KBM-7 (cell line): ENCODE data around the gene NOS3.
A peak's percentile ranks its signal among the peaks of the same experiment; 100 is the strongest.

Source experiments
- DNase-seq: peaks from one replicate; pipeline ENCODE4 v3.0.0-alpha.2; 2015
- in situ Hi-C: fragments of 300-500 bp; cut with MboI; formaldehyde crosslinking; loops from 2 replicates; pipeline ENCODE4 v1.14.3; 2020; ENCODE audit warnings: low sequenced_read_pairs, low pct_unique_long_range_greater_than_20kb, mixed read lengths

The NOS3 gene

DNA sequence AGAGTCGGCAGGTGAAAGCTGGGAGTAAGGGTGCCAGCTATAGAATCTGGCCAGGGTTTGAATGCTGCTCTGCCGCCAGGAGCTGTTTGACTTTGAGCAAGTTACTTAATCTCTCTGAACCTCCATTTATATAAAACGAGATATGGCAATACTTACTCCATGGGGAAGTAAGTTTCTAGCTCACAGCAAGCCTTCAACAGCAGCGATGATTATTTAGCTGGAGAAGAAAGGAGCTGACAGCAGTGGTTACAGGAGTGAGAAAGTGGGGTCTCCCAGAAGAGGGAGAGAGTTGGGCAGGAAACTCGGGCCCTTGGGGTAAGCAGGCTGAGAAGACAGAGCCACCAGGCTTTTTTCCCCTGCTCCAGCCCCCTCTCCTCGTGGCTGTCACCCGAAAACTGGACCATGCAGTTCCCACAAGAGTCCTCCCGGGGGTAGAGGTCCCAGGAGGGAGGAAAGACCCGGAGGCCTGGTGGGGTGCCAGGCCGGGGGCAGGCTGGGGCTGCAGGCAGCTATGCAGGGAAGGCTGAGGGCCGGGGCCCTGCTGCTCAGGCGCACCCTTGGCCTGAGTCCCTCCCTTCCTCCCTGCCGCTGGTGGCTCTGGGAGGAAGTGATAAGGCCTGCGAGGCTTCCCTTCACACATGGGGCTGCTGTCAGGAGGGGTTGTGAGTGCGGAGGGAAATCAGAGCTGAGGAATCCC is 3.5 kb downstream of the NOS3 start:
- DNase-seq, result peak; percentile 84
- in situ Hi-C loops, result no loop called here

- in situ Hi-C loops, result no loop called here
- no peak for DNase-seq
Observed at GRCh38 chr7:150994838-150995510, 4.2 kb downstream of the NOS3 start.

DNA sequence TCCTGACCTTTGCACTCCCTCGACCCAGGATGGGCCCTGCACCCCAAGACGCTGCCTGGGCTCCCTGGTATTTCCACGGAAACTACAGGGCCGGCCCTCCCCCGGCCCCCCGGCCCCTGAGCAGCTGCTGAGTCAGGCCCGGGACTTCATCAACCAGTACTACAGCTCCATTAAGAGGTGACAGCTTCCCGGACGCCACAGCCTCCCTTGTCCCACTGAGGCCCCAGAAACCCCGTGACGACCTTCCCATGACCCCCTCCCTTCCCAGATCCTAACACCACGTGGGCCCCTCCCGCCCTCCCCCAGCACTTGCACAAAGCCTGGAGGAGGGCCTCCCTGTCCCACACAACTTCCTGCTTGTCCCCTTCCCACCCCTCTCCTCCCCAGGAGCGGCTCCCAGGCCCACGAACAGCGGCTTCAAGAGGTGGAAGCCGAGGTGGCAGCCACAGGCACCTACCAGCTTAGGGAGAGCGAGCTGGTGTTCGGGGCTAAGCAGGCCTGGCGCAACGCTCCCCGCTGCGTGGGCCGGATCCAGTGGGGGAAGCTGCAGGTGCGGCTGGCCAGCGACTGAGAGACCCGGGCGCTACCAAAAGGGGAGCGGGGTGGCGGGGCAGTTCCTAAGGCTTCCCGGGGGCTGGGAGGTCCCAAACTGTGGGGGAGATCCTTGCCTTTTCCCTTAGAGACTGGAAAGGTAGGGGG is 5.7 kb downstream of the NOS3 start:
- DNase-seq, result peak; percentile 51
- in situ Hi-C loops, result no loop called here

DNA sequence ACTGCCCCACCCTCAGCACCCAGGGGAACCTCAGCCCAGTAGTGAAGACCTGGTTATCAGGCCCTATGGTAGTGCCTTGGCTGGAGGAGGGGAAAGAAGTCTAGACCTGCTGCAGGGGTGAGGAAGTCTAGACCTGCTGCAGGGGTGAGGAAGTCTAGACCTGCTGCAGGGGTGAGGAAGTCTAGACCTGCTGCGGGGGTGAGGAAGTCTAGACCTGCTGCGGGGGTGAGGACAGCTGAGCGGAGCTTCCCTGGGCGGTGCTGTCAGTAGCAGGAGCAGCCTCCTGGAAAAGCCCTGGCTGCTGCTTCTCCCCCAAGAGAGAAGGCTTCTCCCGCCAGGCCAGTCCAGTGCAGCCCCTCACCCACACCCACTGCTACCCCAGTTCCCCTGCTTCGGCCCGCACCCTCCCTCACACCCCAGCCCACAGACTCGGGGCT is 6.3 kb downstream of the NOS3 start:
- in situ Hi-C loops, result no loop called here
- no peak for DNase-seq

GRCh38 chr7:150997817-150998216 is 7.0 kb downstream of the NOS3 start:
- in situ Hi-C loops, result no loop called here

DNA sequence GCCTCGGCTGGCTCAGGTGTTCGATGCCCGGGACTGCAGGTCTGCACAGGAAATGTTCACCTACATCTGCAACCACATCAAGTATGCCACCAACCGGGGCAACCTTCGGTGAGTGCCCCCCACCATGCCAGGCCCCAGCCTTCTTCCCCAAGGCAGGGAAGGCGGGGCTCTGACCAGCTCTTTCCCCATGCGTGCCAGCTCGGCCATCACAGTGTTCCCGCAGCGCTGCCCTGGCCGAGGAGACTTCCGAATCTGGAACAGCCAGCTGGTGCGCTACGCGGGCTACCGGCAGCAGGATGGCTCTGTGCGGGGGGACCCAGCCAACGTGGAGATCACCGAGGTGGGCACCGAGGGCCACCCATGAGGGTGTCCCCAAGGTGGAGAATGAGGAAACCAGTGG is 7.5 kb downstream of the NOS3 start:
- in situ Hi-C loops, result no loop called here

More at GRCh38 chr7:150997817-150998216, 7.0 kb downstream of the NOS3 start:
- no peak for DNase-seq

GRCh38 chr7:150999001-150999400 is 8.2 kb downstream of the NOS3 start:
- in situ Hi-C loops, result no loop called here
- no peak for DNase-seq

More for the DNA sequence above, 7.5 kb downstream of the NOS3 start:
- no peak for DNase-seq

GRCh38 chr7:150999497-151000230 is 8.8 kb downstream of the NOS3 start:
- in situ Hi-C loops, result no loop called here
- no peak for DNase-seq

DNA sequence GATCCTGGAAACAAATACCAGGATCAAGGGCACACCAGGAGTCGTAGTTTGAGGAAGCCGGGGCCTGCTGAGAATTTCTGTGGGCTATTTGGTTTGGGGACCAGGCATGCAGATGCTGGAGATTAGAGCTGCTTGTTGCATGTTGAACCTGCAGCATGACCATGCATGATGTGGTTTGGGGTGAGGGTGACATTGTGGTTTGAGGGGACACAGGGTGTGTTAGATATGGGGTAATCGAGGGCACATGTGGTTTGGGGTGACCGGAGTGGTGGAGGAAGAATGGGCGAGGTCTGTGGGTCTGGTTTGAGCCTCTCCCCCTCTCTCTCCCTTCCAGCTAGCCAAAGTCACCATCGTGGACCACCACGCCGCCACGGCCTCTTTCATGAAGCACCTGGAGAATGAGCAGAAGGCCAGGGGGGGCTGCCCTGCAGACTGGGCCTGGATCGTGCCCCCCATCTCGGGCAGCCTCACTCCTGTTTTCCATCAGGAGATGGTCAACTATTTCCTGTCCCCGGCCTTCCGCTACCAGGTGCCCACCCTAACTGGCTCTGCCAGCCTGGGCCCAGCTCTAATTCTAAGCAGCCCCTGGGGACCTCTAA is 10.2 kb downstream of the NOS3 start:
- in situ Hi-C loops, result no loop called here
- DNase-seq, result no peak

- in situ Hi-C loops, result no loop called here
Observed at GRCh38 chr7:151001546-151001945, 10.7 kb downstream of the NOS3 start.

GRCh38 chr7:151003572-151003971 is 12.8 kb downstream of the NOS3 start:
- in situ Hi-C loops, result no loop called here
- DNase-seq, result no peak

More at GRCh38 chr7:151001546-151001945, 10.7 kb downstream of the NOS3 start:
- DNase-seq, result no peak

DNA sequence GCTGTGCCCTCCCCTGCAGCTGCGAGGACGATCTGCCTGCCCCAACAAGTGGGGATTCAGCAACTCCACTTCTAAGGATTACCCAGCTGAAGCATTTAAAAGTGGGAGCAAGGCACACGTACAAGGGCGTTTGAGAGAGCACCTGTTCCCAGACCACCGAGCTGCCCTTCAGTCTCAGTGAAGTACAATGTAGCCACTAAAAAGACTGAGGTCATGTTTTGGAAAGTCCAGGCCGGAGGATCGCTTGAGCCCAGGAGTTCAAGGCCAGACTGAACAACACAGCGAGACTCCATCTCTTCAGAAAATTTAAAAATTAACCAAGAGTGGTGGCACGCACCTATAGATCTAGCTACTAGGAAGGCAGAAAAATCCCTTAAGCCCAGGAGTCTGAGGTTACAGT is 14.7 kb downstream of the NOS3 start:
- in situ Hi-C loops, result no loop called here
- DNase-seq, result no peak

DNA sequence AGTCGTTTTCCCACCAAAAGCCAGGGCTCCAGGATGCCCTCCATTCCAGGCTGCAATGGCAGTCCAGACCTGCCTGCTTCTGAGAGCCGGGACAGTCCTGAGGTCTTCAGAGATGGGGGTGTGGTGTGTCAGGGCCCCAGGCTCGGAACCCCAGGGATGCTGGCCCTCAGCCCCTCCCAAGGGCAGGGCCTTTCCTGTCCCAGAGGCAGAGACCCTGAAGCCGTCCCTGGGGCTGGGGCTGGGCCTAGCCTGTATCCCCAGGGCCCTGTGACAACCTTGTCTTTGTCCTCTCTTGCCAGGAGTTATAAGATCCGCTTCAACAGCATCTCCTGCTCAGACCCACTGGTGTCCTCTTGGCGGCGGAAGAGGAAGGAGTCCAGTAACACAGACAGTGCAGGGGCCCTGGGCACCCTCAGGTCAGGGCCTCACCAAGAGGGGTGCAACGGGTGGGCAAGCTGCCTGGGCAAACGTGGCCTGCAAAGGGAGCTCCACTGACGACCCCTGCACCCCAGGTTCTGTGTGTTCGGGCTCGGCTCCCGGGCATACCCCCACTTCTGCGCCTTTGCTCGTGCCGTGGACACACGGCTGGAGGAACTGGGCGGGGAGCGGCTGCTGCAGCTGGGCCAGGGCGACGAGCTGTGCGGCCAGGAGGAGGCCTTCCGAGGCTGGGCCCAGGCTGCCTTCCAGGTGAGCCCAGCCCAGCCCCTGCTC is 15.9 kb downstream of the NOS3 start:
- in situ Hi-C loops, result no loop called here
- DNase-seq, result no peak

- in situ Hi-C loops, result no loop called here
- no peak for DNase-seq
Observed at GRCh38 chr7:151007469-151007898, 16.7 kb downstream of the NOS3 start.

DNA sequence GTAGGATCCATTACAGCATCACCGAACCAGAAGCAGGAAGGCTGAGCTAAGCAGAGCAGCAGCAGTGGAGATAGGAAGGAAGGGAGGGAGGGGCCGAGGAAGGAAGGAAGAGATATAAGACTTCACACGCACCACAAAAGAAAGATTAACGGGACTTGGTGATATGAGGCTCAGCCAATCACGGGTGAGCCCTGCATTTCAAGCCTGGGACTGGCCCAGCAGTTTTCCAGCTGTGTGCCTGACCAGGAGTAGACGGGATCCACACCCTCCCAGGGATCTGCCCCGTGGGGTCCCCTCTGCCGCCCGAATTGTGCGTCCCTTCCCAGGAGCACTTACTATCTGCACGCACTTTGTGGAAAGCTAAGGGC is 17.3 kb downstream of the NOS3 start:
- in situ Hi-C loops, result no loop called here
- no peak for DNase-seq

GRCh38 chr7:151008511-151009323 is 17.9 kb downstream of the NOS3 start:
- DNase-seq, result no peak

GRCh38 chr7:151009327-151010036 is 18.7 kb downstream of the NOS3 start:
- in situ Hi-C loops, result no loop called here
- no peak for DNase-seq

More at GRCh38 chr7:151008511-151009323, 17.9 kb downstream of the NOS3 start:
- in situ Hi-C loops, result no loop called here
